Cardiac muscle cell (in vitro differentiated cells and primary cell): ENCODE measurements around the gene LAIR1. TPM values are rescaled to one million over a fixed set of nuclear protein-coding genes. Genes with fewer than 3 reads are reported as not detected.

ENCODE experiments used
- DNase-seq, 2 donors: peaks; one replicate each; pipeline versions ENCODE4 v3.0.0 to v3.0.0-alpha.2; 2010 to 2017; ENCODE audit warnings: low read depth in 1 of 2, low spot score in 1 of 2
- H3K27ac ChIP-seq: fragments of 200-600 bp; sonication (generic); 2 replicates; pipeline ENCODE4 v1.5.1; 2016
- H3K27me3 ChIP-seq: fragments of 200-600 bp; sonication (generic); 2 replicates; pipeline ENCODE4 v1.6.0; 2016; ENCODE audit warnings: control low read depth
- H3K36me3 ChIP-seq: fragments of 200-600 bp; sonication (generic); 2 replicates; pipeline ENCODE4 v1.5.1; 2016; ENCODE audit warnings: control low read depth
- H3K4me1 ChIP-seq: fragments of 200-600 bp; sonication (generic); 2 replicates; pipeline ENCODE4 v1.8.1; 2017; ENCODE audit warnings: low read depth, mild to moderate bottlenecking, mixed run types
- H3K4me3 ChIP-seq: fragments of 200-600 bp; sonication (generic); 2 replicates; pipeline ENCODE4 v1.5.1; 2016; ENCODE audit warnings: mild to moderate bottlenecking
- H3K9me3 ChIP-seq: fragments of 200-600 bp; sonication (generic); 2 replicates; pipeline ENCODE4 v1.5.1; 2017; ENCODE audit warnings: low read depth, mild to moderate bottlenecking, control low read depth
- CTCF ChIP-seq: IDR thresholded peaks from 2 replicates; pipeline ENCODE4 v1.5.1; 2012; ENCODE audit warnings: low read depth, mild to moderate bottlenecking, low read length
- polyA plus RNA-seq: library from polyadenylated mRNA; unstranded; fragments of >200 nt; fragmentation: Nextera tagmentation; extraction: Ambion mirVana; gene quantifications from 2 replicates; pipeline ENCODE4 v1.2.1, GENCODE V29; 2016
- total RNA-seq: library from RNA; depleted of rRNA; stranded (reverse); fragments of >200 nt; gene quantifications from 2 replicates; pipeline ENCODE4 v1.2.3, GENCODE V29; 2016

Gene LAIR1
- total and polyA plus RNA-seq, 2 experiments from 2014 or later, result not detected

DNA sequence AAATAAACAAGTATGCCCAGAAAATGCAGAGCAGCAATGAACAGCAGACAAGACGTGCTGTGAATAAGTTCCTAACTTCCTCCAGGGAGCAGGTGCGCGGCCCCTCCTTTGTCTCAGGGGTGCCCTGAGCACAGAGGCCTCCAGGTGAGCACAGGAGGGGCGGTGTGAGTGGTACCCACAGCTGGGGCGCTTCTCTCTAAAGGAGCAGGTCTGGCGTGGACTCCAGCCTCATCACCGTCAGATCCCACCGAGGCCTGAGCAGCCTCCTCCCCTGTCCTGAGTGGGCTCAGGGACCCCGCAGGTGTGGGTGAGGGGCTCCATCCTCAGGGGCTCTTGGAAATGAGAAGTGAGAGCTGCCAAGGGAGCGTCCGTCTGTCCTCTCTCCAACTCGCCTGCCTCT is 54.9 kb downstream of the LAIR1 start:
- TF ChIP-seq CTCF, result no peak
- no peak overlapping the region for H3K4me3 ChIP-seq
- no peaks in the 10 kb centered on the region for H3K9me3 ChIP-seq
- H3K4me1 ChIP-seq, result no peaks in the 10 kb centered on the region
- no peaks in the 10 kb centered on the region for H3K36me3 ChIP-seq
- H3K27me3 ChIP-seq, result no peaks in the 10 kb centered on the region
- no peak for DNase-seq
- H3K27ac ChIP-seq, result no peak overlapping the region

DNA sequence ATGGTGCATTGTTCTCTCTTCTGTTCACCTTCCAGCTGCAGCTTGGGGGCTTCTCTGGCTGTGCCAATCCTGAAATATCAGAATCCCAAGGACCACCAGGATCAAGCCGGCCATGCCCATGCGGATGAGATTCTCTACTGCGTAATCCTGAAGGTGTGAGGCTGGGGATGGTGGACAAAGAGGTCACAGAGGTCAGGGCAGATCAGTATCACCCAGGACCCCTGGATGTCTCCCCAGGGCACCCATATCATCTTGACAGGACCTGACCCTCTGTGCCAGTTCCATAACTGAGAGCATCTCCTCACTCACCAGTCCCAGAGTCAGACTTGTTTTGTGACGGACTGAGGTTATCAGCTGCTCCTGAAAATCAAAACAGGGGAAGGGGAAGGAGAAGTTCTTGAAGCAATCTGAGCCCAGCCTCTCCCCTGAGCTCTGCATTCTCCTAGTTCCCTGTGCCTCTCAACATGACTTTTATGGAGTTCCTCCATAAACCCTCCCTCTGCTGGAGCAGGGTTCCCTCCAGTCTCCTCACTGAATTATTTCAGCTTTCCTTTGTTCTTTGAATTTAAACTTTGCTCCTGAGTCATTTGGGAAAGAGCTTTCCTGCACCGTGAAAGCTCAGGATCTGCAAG is 57.2 kb downstream of the LAIR1 start:
- Histone ChIP-seq H3K4me1 (no peaks in the 10 kb centered on the region), H3K9me3 (no peaks in the 10 kb centered on the region), H3K4me3 (no peak overlapping the region), H3K27me3 (no peaks in the 10 kb centered on the region), H3K27ac (no peak overlapping the region), H3K36me3 (no peaks in the 10 kb centered on the region)
- no peak for TF ChIP-seq CTCF
- DNase-seq, result no peak

DNA sequence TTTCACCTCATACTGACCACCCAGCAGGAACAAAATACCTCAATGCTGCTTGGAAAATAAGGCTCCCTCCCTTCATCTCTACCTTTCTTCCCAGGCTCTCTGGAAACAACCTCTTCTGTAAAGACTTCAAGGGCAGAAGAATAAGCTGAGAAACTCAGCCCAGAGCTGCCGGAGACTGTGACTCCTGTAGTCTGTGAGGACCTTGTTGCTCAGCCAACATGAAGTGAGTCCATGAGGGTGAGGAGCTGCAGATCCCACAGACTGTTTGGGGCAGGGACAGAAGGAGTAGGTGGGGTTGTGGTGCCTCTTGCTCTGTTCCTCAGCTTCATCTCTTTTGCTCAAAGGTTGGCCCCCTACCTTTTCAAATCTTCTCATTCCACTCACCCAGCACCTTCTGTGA is 59.6 kb downstream of the LAIR1 start:
- no peak for DNase-seq
- Histone ChIP-seq H3K27ac (no peak overlapping the region), H3K4me1 (no peaks in the 10 kb centered on the region), H3K4me3 (no peak overlapping the region), H3K27me3 (peaks cover 5% of the 10 kb centered on the region), H3K9me3 (no peaks in the 10 kb centered on the region), H3K36me3 (no peaks in the 10 kb centered on the region)
- TF ChIP-seq CTCF, result no peak

DNA sequence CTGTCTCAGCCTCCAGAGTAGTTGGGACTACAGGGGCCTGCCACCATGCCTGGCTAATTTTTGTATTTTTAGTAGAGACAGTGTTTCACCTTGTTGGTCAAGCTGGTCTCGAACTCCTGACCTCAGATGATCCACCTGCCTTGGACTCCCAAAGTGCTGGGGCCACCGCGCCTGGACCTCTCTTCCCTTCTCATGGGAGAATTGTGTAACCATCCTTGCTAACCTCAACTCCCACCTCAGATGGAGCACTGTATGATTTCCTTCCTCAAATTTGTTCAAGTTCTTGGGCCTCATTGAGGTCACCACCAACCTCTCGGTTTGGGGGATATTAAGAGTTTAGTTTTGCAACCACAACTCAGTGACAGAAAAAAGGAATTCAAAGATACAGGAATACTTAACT is 62.5 kb downstream of the LAIR1 start:
- Histone ChIP-seq H3K27me3 (peaks cover 16% of the 10 kb centered on the region), H3K36me3 (no peaks in the 10 kb centered on the region), H3K4me3 (no peak overlapping the region), H3K9me3 (no peaks in the 10 kb centered on the region), H3K27ac (no peak overlapping the region), H3K4me1 (no peaks in the 10 kb centered on the region)
- no peak for TF ChIP-seq CTCF
- DNase-seq, result no peak

Other genes with a start within 250 kb of the LAIR1 start
- gene TFPT, start 249.3 kb downstream of the LAIR1 start, total RNA-seq, result 26.1 and 27.5 TPM in 2 replicates
- gene TFPT, start 249.3 kb downstream of the LAIR1 start, polyA plus RNA-seq, result 27.5 and 32.1 TPM in 2 replicates
- 73.9 and 79.8 TPM in 2 replicates for gene PRPF31, start 249.2 kb downstream of the LAIR1 start, total RNA-seq
- gene PRPF31, start 249.2 kb downstream of the LAIR1 start, polyA plus RNA-seq, result 110 and 113 TPM in 2 replicates
- 17.7 and 39.6 TPM in 2 replicates for gene CNOT3, start 227.2 kb downstream of the LAIR1 start, total RNA-seq
- 52.1 and 52.8 TPM in 2 replicates for gene CNOT3, start 227.2 kb downstream of the LAIR1 start, polyA plus RNA-seq
- 10.3 and 10.6 TPM in 2 replicates for gene LENG1, start 205.2 kb downstream of the LAIR1 start, total RNA-seq
- 10.1 and 10.8 TPM in 2 replicates for gene LENG1, start 205.2 kb downstream of the LAIR1 start, polyA plus RNA-seq
- 0.74 and 1.2 TPM in 2 replicates for gene TMC4, start 191.8 kb downstream of the LAIR1 start, total RNA-seq
- gene TMC4, start 191.8 kb downstream of the LAIR1 start, polyA plus RNA-seq, result 3.4 and 5.6 TPM in 2 replicates
- 131 and 134 TPM in 2 replicates for gene MBOAT7, start 175.4 kb downstream of the LAIR1 start, total RNA-seq
- 118 and 128 TPM in 2 replicates for gene MBOAT7, start 175.4 kb downstream of the LAIR1 start, polyA plus RNA-seq
- 113 and 130 TPM in 2 replicates for gene TSEN34, start 173.6 kb downstream of the LAIR1 start, total RNA-seq
- gene TSEN34, start 173.6 kb downstream of the LAIR1 start, polyA plus RNA-seq, result 114 and 129 TPM in 2 replicates
- gene RPS9, start 164.1 kb downstream of the LAIR1 start, total RNA-seq, result 1,874 and 2,216 TPM in 2 replicates
- gene RPS9, start 164.1 kb downstream of the LAIR1 start, polyA plus RNA-seq, result 433 and 451 TPM in 2 replicates
- gene LILRB3, start 141.9 kb downstream of the LAIR1 start, total RNA-seq, result 0.27 and 0.49 TPM in 2 replicates
- 0.84 and 0.98 TPM in 2 replicates for gene LILRB3, start 141.9 kb downstream of the LAIR1 start, polyA plus RNA-seq
- 0.15 and 0.18 TPM in 2 replicates for gene LILRA6, start 122.1 kb downstream of the LAIR1 start, total RNA-seq
- 0.27 TPM in 1 of 2 replicates, not detected in the other for gene LILRA6, start 122.1 kb downstream of the LAIR1 start, polyA plus RNA-seq
- gene LILRB5, start 107.7 kb downstream of the LAIR1 start, total RNA-seq, result not detected in 2 replicates
- gene LILRB5, start 107.7 kb downstream of the LAIR1 start, polyA plus RNA-seq, result 0.04 TPM in 1 of 2 replicates, not detected in the other
- not detected in 2 replicates for gene LILRB2, start 83.8 kb downstream of the LAIR1 start, total RNA-seq
- gene LILRB2, start 83.8 kb downstream of the LAIR1 start, polyA plus RNA-seq, result not detected in 2 replicates
- gene LILRA5, start 51.8 kb downstream of the LAIR1 start, total RNA-seq, result not detected in 2 replicates
- not detected in 2 replicates for gene LILRA5, start 51.8 kb downstream of the LAIR1 start, polyA plus RNA-seq
- gene LILRA4, start 25.8 kb downstream of the LAIR1 start, total RNA-seq, result not detected in 2 replicates
- gene LILRA4, start 25.8 kb downstream of the LAIR1 start, polyA plus RNA-seq, result not detected in 2 replicates
- 2.6 TPM in 1 of 2 replicates, not detected in the other for gene TTYH1, start 50.5 kb upstream of the LAIR1 start, total RNA-seq
- gene TTYH1, start 50.5 kb upstream of the LAIR1 start, polyA plus RNA-seq, result 1.1 TPM in 2 replicates
- gene LENG8, start 84.3 kb upstream of the LAIR1 start, total RNA-seq, result 66.2 and 171 TPM in 2 replicates
- gene LENG8, start 84.3 kb upstream of the LAIR1 start, polyA plus RNA-seq, result 78.4 and 92.8 TPM in 2 replicates
- 6.3 and 7.6 TPM in 2 replicates for gene LENG9, start 98.8 kb upstream of the LAIR1 start, total RNA-seq
- gene LENG9, start 98.8 kb upstream of the LAIR1 start, polyA plus RNA-seq, result 0.77 TPM in 1 of 2 replicates, not detected in the other
- gene CDC42EP5, start 108.4 kb upstream of the LAIR1 start, total RNA-seq, result 24.6 and 46.6 TPM in 2 replicates
- 28.2 and 42.4 TPM in 2 replicates for gene CDC42EP5, start 108.4 kb upstream of the LAIR1 start, polyA plus RNA-seq
- not detected in 2 replicates for gene LAIR2, start 137.9 kb upstream of the LAIR1 start, total RNA-seq
- gene LAIR2, start 137.9 kb upstream of the LAIR1 start, polyA plus RNA-seq, result not detected in 2 replicates
- gene LILRA2, start 208.9 kb upstream of the LAIR1 start, total RNA-seq, result not detected in 2 replicates
- gene LILRA2, start 208.9 kb upstream of the LAIR1 start, polyA plus RNA-seq, result not detected in 2 replicates
- not detected in 2 replicates for gene LILRA1, start 228.7 kb upstream of the LAIR1 start, total RNA-seq
- gene LILRA1, start 228.7 kb upstream of the LAIR1 start, polyA plus RNA-seq, result not detected in 2 replicates